Upper lobe of right lung (tissue), 1 donor: ENCODE data around the gene OR2T10. TPM values are rescaled to one million over a fixed set of nuclear protein-coding genes. Genes with fewer than 3 reads are reported as not detected.

Source experiments
- ATAC-seq: fragments of 200-7000 bp; cut with Tn5 transposase; one replicate; pipeline ENCODE4 v1.9.1; 2020; ENCODE audit warnings: mild to moderate bottlenecking, moderate library complexity
- DNase-seq: peaks from one replicate; pipeline ENCODE4 v3.0.0-alpha.2; 2020
- H3K27ac ChIP-seq: fragments of 200-600 bp; one replicate; pipeline ENCODE4 v1.8.0; 2022
- H3K27me3 ChIP-seq: fragments of 200-600 bp; one replicate; pipeline ENCODE4 v1.8.0; 2022; ENCODE audit warnings: mild to moderate bottlenecking
- H3K36me3 ChIP-seq: fragments of 200-600 bp; one replicate; pipeline ENCODE4 v1.8.0; 2022
- H3K4me1 ChIP-seq: fragments of 200-600 bp; one replicate; pipeline ENCODE4 v1.8.0; 2022
- H3K4me3 ChIP-seq: fragments of 200-600 bp; one replicate; pipeline ENCODE4 v1.8.0; 2022; ENCODE audit warnings: mild to moderate bottlenecking
- H3K9me3 ChIP-seq: fragments of 200-600 bp; one replicate; pipeline ENCODE4 v1.8.0; 2022
- intact Hi-C: fragments of 100-400 bp; cut with DNase I; formaldehyde crosslinking; loops from one replicate; pipeline ENCODE4 v1.11.0; 2022
- total RNA-seq: library from RNA; stranded (reverse); fragmentation: NEBNext Ultra II Directional; extraction: Animal tissue kit (Norgen Biotek cat#: 25700); gene quantifications from one replicate; pipeline ENCODE4 v1.2.1, GENCODE V29; 2021
- TF ChIP-seq, protein P1 (sequence below): fragments of 200-600 bp; IDR thresholded peaks from one replicate; pipeline ENCODE4 v1.8.0; 2022; ENCODE audit warnings: antibody characterized with exemption
- donor health status: DM: no; HTN: yes; CAD: no; lungs with severe emphysema.

Gene OR2T10
- total RNA-seq, 1 donor from 2014 or later: not detected

DNA sequence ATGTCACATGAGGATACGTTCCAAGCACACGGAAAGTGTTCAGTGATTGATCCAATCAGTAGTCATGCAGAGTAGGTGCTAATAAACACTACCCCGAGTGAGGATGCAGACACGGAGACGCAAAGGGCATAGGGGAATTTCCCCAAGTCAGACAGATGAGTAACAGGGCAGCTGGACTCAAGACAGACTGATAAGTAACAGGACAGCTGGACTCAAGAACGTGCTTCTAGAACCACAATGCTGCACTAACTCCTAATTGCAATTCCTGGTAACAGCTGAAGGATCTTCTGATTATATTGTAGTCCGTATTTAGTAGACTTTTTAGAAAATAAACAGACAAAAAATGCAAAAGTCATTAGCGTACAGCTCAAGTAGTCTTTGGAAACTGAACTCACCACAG, 1.9 kb upstream of the OR2T10 start:
- ATAC-seq (no peak), DNase-seq (no peak)
- Histone ChIP-seq H3K9me3 (no peaks in the 10 kb centered on the region), H3K27ac (no peak overlapping the region), H3K4me1 (no peaks in the 10 kb centered on the region), H3K36me3 (no peaks in the 10 kb centered on the region), H3K27me3 (no peaks in the 10 kb centered on the region), H3K4me3 (no peak overlapping the region)
- TF ChIP-seq, protein P1, sequence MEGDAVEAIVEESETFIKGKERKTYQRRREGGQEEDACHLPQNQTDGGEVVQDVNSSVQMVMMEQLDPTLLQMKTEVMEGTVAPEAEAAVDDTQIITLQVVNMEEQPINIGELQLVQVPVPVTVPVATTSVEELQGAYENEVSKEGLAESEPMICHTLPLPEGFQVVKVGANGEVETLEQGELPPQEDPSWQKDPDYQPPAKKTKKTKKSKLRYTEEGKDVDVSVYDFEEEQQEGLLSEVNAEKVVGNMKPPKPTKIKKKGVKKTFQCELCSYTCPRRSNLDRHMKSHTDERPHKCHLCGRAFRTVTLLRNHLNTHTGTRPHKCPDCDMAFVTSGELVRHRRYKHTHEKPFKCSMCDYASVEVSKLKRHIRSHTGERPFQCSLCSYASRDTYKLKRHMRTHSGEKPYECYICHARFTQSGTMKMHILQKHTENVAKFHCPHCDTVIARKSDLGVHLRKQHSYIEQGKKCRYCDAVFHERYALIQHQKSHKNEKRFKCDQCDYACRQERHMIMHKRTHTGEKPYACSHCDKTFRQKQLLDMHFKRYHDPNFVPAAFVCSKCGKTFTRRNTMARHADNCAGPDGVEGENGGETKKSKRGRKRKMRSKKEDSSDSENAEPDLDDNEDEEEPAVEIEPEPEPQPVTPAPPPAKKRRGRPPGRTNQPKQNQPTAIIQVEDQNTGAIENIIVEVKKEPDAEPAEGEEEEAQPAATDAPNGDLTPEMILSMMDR: no peak
- intact Hi-C loops: no loop called here

DNA sequence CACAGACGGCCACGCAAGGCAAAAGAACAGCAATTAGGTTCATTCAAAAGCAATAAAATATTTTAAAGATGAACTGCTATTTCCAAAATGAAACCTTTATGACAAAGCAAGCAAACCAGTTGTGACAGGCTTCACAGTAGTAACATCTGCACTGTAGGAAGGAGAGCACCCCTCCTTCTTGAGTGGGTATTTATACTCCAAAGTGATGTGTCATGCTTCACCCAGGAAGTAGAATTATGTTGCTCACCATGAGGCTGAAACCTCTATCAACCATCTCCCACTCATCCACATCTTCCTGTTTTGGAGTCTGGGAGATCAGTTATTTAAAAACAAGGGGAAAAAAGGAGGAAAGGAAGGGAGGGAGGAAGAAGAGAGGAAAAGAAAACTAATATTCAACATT, 885 bp downstream of the OR2T10 start:
- H3K36me3 ChIP-seq: no peaks in the 10 kb centered on the region
- no peaks in the 10 kb centered on the region for H3K9me3 ChIP-seq
- no peaks in the 10 kb centered on the region for H3K4me1 ChIP-seq
- DNase-seq: no peak
- H3K4me3 ChIP-seq: no peak overlapping the region
- no peak overlapping the region for H3K27ac ChIP-seq
- TF ChIP-seq, protein P1: no peak
- H3K27me3 ChIP-seq: no peaks in the 10 kb centered on the region
- peak; percentile 45 for ATAC-seq
- intact Hi-C loops: no loop called here

DNA sequence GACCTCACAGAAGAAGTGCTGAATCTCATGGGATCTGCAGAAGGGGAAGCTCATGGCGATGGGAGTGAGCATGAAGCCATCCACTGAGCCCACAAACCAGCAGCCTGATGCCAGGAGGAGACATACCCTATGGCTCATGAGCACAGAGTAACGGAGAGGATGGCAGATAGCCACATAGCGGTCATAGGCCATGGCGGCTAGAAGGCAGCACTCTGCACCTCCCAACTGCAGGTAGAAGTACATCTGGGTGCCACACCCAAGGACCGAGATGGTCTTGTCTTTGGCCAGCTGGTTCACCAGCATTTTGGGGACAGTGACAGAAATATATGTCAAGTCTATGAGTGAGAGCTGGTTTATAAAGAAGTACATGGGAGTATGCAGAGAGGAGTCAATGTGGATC, 4.3 kb downstream of the OR2T10 start:
- H3K27me3 ChIP-seq: no peaks in the 10 kb centered on the region
- no peaks in the 10 kb centered on the region for H3K9me3 ChIP-seq
- no peak overlapping the region for H3K4me3 ChIP-seq
- intact Hi-C loops: no loop called here
- no peaks in the 10 kb centered on the region for H3K36me3 ChIP-seq
- DNase-seq: no peak
- TF ChIP-seq, protein P1: no peak
- no peaks in the 10 kb centered on the region for H3K4me1 ChIP-seq
- no peak overlapping the region for H3K27ac ChIP-seq
- ATAC-seq: no peak

DNA sequence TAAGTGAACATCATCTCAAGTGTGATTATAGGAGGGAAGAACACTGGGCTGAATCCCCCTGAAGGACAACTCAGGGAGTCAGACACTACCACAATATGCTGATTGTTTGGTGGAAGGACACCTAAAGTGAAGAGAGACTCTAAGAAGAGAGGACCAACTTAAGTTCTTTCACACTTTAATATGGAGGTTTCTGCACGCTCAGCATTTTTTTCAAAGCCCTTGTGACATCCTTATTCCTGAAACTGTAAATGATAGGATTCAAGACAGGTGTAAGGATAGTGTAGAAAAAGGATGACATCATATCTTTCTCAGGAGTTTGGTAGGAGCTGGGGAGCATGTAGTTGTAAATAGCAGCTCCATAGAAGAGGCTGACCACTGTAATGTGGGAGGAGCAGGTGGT, 4.8 kb downstream of the OR2T10 start:
- ATAC-seq (no peak), DNase-seq (no peak)
- Histone ChIP-seq H3K9me3 (no peaks in the 10 kb centered on the region), H3K4me1 (no peaks in the 10 kb centered on the region), H3K36me3 (no peaks in the 10 kb centered on the region), H3K27ac (no peak overlapping the region), H3K4me3 (no peak overlapping the region), H3K27me3 (no peaks in the 10 kb centered on the region)
- intact Hi-C loops: no loop called here
- TF ChIP-seq, protein P1: no peak

DNA sequence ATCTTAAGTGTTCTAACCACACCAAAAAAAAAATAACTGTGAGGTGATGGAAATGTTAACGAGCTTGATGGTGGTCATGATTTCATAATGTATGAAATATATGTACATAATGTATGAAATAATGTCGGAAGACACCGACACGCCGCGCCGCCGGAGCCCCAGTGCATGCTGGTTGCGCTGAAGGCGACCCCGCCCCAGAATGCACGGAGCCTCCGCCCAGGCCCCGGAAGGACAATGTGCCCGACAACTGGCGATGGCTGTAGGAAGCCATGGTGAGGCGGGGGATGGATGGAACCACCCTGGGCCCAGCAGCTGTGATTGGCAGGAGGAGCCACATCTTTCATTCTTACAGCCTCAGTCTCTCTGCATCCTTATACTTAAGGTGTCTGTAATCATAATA, 7.4 kb downstream of the OR2T10 start:
- Histone ChIP-seq H3K27me3 (no peaks in the 10 kb centered on the region), H3K4me1 (no peaks in the 10 kb centered on the region)
- DNase-seq: no peak

DNA sequence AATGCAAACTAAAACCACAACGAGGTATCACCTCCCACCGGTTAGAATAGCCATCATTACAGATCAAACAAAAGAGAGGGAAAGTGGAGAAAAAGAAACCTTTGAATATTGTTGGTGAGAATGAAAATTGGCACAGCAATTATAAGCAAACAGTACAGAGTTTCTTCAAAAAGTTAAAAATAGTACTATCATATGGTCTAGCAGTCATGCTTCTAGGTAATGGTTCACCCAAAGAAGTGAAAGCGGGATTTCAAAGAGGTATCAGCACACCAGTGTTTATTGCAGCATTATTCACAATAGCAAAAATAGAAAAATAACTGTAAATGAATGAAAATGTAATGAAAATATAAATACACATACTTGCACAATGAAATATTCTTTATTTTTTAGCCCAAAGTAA, 8.2 kb downstream of the OR2T10 start:
- DNase-seq (no peak), ATAC-seq (no peak)
- H3K27ac ChIP-seq: no peak overlapping the region
- intact Hi-C loops: no loop called here
- no peaks in the 10 kb centered on the region for H3K9me3 ChIP-seq
- TF ChIP-seq, protein P1: no peak
- no peaks in the 10 kb centered on the region for H3K4me1 ChIP-seq
- no peak overlapping the region for H3K4me3 ChIP-seq
- H3K27me3 ChIP-seq: no peaks in the 10 kb centered on the region
- no peaks in the 10 kb centered on the region for H3K36me3 ChIP-seq

More for the DNA sequence above, 7.4 kb downstream of the OR2T10 start:
- no peaks in the 10 kb centered on the region for H3K9me3 ChIP-seq
- H3K27ac ChIP-seq: no peak overlapping the region
- H3K4me3 ChIP-seq: no peak overlapping the region
- ATAC-seq: no peak
- no peaks in the 10 kb centered on the region for H3K36me3 ChIP-seq
- intact Hi-C loops: no loop called here
- TF ChIP-seq, protein P1: no peak
